GM21423 (cell line): ENCODE data around the gene PRAMEF8.
"Not testable (repeated sequence)": the region's sequence is repeated elsewhere in the genome, so short reads cannot be mapped to it uniquely, and the experiment has no call there.

Experiments used
- ATAC-seq: cut with Tn5 transposase; IDR thresholded peaks from one replicate; pipeline ENCODE4 v1.9.1; 2021; ENCODE audit warnings: mild to moderate bottlenecking, moderate library complexity; ENCODE audit not compliant: unreplicated experiment

PRAMEF8 gene

DNA sequence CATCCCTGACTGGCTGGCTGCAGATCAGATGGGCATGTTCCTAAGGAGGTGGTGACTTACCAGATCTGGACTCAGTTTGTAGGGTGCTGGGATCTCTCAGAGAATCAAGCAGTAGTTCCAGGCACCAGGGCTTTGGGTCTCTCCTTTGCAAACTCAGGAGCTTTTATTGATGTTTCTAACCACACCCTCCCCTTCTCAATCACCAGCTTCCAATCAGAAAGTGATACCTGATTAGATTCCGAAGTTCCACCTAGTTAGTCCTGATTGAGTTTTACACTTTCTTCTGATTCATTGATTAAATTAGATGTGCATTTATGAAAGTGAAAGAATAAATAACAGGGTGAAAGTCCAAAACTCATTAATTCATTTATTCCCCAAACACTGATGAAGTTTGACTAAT, at the start of gene PRAMEF8:
Gene PRAMEF8 (minus strand): TSS at position 101 of the 400 bp plus-strand sequence. CDS start 1,046 bp downstream, outside the sequence.
- ATAC-seq, result not testable (repeated sequence)

DNA sequence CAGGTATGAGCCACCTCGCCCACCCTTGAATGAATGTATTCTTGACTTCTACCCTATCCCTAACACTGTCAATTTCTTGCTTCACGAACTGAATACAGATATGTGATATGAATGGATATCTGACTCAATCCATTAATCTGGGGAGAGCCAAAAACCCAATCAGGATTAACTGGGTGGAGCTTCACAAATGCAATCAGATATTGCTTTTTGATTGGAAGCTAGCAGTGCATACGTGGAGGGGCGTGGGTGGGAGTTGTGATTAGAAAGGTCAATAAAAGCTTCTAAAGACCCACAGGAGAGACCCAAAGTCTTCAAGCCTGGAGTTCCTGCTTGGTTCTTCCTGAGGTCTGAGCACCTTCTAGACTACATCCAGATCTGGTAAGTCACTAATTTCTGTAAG, 30.3 kb upstream of the PRAMEF8 start, which contains the start of gene PRAMEF15:
Gene PRAMEF15 (plus strand): TSS at position 301 of the 400 bp plus-strand sequence. CDS start 2,827 bp downstream, outside the sequence.
- ATAC-seq, result not testable (repeated sequence)

DNA sequence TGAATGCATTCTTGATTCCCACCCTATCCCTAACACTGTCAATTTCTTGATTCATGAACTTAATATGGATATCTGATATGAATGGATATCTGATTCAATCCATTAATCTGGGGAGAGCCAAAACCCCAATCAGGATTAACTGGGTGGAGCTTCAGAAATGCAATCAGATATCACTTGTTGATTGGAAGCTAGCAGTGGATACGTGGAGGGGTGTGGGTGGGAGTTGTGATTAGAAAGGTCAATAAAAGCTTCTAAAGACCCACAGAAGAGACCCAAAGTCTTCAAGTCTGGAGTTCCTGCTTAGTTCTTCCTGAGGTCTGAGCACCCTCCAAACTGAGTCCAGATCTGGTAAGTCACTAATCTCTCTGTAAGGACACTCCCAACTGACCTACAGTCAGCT, 18.3 kb upstream of the PRAMEF8 start, which contains the start of gene PRAMEF33:
Gene PRAMEF33 (plus strand): TSS at position 301 of the 400 bp plus-strand sequence. CDS start 2,416 bp downstream, outside the sequence.
- ATAC-seq, result not testable (repeated sequence)

DNA sequence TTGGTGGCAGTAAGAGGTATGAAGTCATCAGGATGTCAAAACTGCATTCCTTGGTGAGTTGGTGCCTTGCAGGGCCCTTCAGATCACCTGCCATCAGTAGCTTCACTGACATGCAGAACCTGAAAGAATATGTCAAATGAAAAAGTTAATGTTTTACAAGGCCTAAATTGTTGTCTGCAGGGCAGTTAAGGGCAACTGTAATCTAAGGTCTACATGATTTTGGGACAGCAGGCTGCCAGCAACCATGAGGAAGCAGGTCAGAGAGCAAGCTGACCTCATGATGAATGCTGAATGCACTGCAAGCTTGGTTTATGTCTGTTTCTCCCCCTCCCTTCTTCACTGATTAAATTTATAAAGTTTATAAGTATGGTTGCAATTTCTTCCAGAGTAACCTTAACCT, 17.3 kb upstream of the PRAMEF8 start:
- ATAC-seq, result not testable (repeated sequence)

DNA sequence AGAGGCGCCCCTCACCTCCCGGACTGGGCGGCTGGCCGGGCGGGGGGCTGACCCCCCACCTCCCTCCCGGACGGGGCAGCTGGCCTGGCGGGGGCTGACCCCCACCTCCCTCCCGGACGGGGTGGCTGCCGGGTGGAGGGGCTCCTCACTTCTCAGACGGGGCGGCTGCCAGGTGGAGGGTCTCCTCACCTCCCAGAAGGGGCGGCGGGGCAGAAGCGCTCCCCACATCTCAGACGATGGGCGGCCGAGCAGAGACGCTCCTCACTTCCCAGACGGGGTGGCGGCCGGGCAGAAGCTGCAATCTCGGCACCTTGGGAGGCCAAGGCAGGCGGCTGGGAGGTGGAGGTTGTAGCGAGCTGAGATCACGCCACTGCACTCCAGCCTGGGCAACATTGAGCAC, 13.8 kb upstream of the PRAMEF8 start:
- ATAC-seq, result not testable (repeated sequence)

DNA sequence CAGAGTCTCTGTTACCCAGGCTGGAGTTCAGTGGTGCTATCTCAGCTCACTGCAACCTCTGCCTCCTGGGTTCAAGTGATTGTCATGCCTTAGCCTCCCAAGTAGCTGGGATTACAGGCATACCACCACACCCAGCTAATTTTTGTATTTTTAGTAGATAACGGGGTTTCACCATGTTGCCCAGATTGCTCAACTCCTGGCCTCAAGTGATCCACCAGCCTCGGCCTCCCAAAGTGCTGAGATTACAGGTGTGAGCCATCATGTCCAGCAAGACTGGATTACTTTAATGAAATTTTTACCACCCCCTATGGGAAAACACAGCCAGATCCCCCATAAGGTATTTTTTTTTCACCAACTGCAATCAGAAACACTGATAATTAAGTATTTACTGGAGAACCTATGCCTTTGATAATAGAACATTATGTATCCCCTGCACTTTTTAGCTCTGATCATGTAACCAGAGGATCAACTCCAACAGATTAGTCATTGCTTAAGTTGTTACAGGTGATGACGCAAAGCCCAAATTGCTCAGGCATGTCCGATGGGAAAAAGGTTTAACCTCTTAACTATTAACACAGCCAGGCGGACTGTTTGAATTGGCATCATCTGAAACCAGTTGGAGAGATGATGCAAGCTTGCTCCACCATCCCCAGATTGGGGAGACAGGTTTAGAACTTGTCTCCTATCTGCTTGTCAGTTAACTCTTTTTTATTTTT, 12.4 kb upstream of the PRAMEF8 start:
- ATAC-seq, result not testable (repeated sequence)

DNA sequence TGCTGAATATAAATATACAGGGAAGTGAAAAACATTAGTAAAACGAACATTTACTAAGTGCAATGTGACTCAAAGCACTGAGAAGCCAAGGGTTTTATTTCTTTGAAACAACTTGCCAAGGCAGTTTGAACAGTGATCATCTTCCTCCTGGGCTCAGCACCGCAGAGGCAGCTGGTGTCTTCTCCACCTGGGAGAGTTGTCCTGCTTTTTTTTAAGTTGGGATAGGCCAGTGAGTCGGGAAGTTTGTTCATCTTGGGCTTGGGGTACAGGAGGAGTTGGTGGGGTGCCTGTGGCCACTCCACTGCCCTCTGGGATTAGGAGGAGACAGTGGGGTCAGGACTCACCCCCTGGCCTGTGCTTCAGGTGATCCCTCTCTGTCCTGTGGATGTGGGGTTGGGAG, 4.1 kb upstream of the PRAMEF8 start:
- not testable (repeated sequence) for ATAC-seq

DNA sequence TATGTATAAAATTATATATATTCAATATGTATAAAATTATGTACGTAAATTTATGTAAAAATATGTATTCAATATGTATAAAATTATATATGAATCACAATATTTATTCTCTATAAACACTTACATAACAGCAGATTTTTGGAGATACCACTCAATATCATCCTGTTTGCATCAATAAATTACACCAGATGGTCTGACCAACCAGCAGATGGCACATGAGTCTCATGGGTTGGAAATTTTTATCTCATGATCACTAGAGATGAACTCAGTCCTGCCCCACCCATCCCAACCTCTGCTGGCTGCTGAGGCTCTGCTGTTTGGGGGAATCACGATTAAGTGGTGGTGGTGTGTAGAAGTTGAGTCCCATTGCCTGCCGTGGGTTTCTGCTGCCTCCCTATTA, 5.3 kb downstream of the PRAMEF8 start:
- ATAC-seq, result not testable (repeated sequence)

DNA sequence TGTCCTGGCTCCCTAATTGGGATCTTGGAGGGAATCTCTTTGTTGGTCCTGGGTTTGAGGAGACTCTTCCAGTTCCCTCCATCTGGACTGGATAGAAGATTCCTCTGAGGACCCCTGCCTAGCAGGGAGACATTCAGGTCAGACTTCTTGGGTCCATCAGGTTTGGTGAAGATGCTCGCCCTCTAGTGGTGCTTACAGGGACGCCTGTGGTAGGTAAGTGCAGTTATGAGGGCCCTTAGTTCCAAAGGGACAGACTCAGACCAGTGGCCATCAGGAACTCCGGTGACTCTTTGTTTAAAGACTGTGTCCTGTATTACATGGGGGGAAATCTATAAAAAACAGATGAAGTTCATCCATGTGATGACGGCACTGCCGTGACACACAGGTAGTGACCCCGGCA, 7.9 kb downstream of the PRAMEF8 start:
- ATAC-seq, result not testable (repeated sequence)

DNA sequence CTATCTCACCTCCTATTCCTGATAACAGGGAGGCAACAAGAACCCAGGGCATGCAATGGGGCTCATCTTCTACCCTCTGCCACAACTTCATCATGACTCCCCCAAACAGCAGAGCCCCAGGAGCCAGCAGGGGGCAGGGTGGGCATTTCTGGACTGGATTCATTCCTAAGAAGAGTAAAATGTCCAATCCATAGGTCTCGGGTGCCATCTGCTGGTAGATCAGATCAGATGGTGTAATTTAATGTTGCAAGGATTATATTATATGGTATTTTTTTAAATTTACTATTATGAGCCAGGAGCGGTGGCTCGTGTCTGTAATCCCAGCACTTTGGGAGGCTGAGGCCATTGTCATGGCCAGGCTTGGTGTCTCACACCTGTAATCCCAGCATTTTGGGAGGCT, 19.8 kb downstream of the PRAMEF8 start:
- not testable (repeated sequence) for ATAC-seq

DNA sequence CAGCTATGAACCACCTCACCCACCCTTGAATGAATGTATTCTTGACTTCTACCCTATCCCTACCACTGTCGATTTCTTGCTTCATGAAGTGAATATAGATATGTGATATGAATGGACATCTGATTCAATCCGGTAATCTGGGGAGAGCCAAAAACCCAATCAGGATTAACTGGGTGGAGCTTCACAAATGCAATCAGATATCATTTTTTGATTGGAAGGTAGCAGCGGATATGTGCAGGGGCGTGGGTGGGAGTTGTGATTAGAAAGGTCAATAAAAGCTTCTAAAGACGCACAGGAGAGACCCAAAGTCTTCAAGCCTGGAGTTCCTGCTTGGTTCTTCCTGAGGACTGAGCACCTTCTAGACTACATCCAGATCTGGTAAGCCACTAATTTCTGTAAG, 31.0 kb downstream of the PRAMEF8 start, which contains the start of gene PRAMEF5:
Gene PRAMEF5 (plus strand): TSS at position 301 of the 400 bp plus-strand sequence. CDS start 5,071 bp downstream, outside the sequence.
- ATAC-seq, result not testable (repeated sequence)

DNA sequence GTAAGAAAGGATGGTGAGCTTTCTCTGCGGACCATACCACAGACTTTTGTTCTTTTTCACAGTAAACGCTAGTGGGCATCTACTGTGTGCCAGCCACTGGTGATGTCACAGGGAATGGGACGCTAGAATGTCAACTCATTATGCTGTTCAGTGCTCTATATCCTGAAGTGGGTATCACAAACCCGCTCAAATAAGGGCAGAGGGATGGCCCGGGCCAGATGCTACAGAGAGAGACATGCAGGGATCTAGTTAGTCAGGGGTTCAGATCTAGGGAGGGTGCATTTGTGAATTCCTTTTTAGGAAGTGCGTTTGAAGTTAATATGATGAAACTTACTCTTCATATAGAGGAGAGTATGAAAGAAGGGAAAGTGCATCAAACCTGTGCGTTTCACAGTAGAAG, 37.8 kb downstream of the PRAMEF8 start:
- not testable (repeated sequence) for ATAC-seq

DNA sequence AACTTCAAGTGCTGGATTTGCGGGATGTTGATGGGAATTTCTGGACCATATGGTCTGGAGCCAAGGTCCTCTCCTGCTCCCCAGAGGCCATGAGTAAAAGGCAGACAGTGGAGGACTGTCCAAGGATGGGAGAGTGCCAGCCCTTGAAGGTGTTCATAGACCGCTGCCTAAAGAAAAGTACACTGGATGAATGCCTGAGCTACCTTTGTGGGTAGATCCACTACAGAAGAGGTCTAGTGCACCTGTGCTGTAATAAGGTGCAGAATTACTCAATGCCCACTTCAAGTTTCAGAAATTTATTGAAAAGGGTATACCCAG, 38.4 kb downstream of the PRAMEF8 start:
- not testable (repeated sequence) for ATAC-seq

DNA sequence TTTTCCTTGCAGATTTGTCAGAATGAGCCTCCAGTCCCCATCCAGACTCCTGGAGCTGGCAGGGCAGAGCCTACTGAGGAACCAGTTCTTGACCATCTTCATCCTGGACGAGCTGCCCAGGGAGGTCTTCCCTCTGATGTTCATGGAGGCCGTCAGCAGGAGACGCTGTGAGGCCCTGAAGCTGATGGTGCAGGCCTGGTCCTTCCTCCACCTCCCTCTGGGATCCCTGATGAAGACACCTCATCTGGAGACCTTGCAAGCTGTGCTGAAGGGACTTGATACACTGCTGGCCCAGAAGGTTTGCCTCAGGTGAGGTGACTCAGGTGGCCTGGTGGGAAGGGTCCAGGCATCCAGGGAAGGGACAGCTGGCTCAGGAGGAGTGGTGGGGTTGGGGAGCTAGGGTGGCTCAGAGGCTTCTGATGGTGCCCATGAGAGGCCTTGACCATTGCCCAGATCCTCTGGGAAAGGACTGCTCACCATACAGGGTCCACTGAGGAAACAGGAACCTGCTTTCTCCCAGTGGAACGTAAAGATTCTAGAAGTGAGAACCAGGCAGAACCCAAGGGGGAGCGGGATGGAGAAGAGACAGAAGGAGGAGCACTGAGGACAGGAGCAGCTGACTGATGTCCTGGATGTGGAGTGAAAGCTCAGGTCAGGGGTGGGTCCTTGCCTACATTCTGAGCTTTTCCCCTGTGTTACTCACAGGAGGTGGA, 38.9 kb downstream of the PRAMEF8 start:
- ATAC-seq, result not testable (repeated sequence)

DNA sequence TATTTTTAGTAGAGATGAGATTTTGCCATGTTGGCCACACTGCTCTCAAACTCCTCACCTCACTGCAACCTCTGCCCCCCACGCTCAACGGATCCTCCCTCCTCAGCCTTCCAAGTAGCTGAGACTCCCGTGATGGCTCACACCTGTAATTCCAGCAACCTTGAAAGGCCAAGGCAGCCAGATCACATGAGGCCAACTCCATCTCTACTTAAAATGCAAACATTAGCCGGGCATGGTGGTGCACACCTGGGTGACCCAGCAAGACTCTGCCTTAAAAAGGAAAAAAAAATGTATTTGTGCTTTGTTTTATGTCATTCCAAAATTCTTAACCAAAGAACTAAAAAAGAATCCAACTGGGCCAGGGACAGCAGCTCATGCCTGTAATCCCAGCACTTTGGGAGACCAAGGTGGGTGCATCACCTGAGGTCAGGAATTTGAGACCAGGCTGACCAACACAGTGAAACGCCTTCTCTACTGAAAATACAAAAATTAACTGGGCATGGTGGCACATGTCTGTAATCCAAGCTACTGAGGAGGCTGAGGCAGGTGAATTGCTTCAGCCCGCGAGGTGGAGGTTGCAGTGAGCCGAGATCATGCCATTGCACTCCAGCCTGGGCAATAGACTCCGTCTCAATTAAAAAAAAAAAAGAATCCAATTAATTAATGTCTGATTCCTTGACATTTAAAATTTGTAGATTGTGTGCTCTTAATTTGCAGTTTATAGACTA, 41.2 kb downstream of the PRAMEF8 start:
- not testable (repeated sequence) for ATAC-seq

DNA sequence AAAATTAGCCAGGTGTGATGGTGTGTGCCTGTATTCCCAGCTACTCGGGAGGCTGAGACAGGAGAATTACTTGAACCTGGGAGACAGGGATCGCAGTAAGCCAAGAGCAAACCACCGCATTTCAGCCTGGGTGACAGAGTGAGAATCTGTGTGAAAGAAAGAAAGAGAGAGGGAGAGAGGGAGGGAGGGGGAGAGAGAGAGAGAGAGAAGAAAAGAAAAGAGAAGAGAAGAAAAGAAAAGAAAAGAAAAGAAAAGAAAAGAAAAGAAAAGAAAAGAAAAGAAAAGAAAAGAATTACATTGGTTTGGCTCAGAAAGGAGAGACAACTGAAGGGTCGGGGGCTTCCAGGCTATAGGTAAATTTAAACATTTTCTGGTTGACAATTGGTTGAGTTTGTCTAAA, 45.3 kb downstream of the PRAMEF8 start:
- ATAC-seq, result not testable (repeated sequence)

DNA sequence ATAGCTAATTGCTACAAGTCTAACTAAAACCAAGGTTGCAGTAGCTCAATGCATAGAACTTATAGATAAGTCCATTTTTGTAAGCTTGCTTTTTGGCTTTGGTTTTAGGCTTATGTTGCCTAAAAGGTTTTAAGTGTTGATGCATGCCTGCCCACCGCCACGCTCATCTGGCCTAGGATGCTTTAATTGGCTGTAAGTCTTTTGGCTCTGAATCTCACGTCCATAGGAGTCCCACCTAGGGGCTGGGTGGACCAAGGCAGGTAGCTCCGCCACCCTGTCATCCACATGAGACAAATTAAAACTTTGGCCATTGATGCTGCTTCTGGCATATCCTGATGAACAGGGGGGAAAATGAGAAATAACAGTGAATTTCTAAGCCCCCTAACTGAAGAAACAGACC, 47.4 kb downstream of the PRAMEF8 start:
- ATAC-seq, result not testable (repeated sequence)

DNA sequence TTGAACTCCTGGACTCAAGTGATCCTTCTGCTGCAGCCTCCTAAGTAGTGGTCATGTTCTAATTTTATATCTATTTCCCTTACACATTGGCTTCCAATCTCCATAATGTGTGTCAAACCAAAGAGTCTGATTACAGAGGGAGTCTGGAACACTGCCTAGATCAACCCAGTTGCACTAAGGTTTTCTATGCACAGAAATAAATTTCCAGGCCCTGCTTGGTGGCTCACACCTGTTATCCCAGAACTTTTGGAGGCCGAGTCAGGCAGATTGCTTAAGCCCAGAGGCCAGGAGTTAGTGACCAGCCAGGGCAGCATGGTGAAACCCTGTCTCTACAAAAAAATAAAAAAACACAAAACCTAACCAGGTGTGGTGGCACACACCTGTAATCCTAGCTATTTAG, 50.9 kb downstream of the PRAMEF8 start:
- not testable (repeated sequence) for ATAC-seq

DNA sequence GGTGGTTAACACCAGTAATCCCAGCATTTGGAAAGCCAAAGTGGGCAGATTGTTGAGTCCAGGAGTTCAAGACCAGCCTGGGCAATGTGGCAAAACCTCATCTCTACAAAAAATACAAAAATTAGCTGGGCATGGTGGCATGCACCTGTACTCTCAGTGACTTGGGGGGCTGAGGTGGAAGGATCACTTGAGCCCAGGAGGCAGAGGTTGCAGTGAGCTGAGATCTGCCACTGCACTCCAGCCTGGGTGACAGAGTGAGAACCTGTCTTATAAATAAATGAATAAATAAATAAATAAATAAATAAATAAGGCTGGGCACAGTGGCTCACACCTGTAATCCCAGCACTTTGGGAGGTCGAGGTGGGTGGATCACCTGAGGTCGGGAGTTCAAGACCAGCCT, 52.9 kb downstream of the PRAMEF8 start:
- ATAC-seq, result not testable (repeated sequence)
